ENCODE results near the gene OR10A3.
A peak's percentile ranks its signal among the peaks of the same experiment; 100 is the strongest.

The OR10A3 gene

DNA sequence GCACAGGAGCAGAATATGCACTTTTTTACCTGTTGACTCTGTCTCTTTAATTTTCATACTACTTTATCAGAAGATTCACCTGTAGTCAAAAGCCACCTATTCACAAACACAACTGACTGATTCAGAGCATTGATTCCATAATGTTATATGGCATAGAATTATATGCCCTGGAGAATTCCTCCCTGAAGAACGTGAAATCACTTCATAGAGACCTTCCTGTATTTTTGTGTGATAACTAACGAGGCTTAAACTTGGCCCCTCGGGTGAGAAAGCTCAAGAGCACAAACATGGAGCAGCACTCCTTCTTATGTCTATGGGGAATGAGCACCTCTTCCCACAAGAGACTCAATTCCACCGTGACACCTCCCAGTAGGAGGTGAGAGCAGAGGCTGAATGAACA lies 10.3 kb downstream of the OR10A3 start, which contains the start of gene OR10A6:
Gene OR10A6 (minus strand): TSS at position 101 of the 400 bp plus-strand sequence. CDS start 2,606 bp downstream, outside the sequence.
- no peak for DNase-seq

GRCh38 chr11:7927635-7928034 lies 13.9 kb downstream of the OR10A3 start:
- peak; percentile 36 for DNase-seq

- DNase-seq, result no peak
Measured at GRCh38 chr11:7924536-7924935, 17.0 kb downstream of the OR10A3 start.

- DNase-seq, result no peak
Measured at GRCh38 chr11:7918141-7918540, 23.4 kb downstream of the OR10A3 start.

DNA sequence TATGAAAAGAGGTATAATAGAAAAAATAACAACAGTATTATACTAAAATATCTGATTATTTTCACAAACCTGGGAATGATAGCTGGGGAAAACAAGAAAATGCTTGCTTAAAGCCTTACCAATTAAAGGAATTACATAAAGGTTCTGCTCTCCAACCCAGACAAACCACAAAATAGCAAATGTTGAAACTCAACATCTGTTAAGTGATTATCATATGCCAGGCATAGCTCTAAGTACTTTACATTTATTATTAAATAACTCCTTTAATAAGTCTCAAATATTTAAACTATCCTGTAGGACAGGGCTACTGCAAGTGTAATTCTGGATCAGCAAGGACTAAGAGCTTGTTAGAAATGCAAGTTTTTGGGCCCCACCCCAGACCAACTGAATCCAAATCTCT lies 30.5 kb downstream of the OR10A3 start:
- DNase-seq, result no peak

DNA sequence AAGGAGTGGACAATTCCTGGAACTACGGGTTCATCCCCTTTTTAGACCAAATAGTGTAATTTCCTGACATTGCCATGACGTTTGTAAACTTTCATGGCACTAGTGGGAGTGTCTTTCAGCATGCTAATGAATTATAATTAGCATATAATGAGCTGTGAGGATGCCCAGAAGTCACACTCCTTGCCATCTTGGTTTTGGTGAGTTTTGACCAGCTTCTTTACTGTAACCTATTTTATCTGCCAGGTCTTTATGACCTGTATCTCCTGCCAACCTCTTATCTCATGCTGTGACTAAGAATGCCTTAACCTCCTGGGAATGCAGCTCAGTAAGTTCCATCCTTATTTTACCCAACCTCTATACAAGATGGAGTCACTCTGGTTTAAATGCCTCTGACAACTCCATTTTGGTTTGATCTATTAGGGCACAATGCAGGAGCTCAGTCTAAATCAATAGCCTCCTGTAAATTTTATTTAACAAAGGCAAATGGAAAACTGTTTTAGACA lies 31.2 kb downstream of the OR10A3 start:
- DNase-seq, result no peak

DNA sequence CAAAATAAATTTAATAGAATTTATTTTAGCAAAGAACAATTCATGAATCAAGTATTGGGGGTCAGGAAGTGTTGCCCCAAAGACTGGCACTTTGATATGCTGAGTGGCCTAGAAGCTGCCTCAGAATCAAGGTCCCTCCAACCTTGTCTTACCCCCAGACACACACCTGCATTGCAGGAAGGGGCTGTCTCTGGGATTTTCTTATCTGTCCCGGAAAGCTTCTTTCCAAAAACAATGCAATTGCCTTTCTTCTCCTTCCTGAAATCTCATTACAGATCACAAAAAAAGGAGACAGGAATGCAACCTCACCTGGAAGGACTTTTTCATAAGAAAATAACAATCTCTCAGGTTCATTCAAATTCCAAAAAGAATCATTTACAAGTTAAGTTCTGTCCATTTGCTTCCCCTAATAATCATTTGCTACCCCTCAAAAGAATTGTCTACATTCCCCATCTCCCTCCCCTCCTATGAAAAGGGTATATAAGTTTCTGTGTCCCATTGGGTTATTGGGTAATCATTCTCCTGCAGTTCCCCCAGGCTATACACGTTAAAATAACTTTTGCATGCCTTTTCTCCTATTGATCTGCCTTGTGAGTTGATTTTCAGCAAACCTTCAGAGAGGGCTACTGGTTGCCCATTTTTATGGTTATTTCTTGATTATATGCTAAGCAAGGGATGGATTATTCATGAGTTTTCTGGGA lies 31.8 kb downstream of the OR10A3 start:
- no peak for DNase-seq

GRCh38 chr11:7907121-7907520 lies 34.4 kb downstream of the OR10A3 start:
- no peak for DNase-seq

DNA sequence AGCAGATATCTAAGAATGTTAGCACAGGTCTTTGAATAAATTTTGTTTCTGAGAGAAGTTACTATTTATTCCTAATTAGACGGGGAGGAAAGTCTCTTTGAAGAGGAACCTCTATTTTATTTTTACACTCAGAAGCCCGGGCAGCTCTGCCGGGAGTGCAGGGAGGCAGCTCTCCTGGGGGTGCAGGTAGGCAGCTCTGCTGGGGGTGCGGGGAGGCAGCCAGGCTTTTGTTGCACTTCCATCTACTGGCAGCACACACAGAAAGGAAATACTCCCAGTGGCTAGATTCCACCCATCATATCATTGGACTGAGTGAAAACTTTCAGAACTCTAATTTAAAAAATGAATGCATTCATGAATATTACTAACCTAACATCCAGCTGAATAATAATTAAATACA lies 35.0 kb downstream of the OR10A3 start:
- DNase-seq, result no peak

GRCh38 chr11:7905961-7906429 lies 35.5 kb downstream of the OR10A3 start:
- no peak for DNase-seq

DNA sequence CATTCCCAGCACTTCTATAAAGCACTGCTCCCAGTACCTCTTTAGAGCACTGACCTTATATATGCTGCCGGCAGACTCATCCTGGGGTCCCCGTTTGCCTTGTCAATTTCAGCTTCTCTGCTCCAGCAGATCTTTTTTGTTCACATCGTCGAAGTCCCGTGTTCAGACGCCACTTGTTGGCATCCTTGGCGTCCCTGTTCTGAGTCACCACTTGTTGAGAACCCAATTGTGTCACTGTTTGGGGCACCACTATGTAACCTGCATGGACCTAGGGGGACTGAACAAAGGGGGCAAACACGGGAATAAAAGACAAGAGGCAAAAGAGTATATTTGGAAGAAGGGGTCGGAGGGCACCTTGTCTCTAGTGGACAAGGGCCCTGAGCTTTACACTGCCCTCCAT lies 36.0 kb downstream of the OR10A3 start:
- no peak for DNase-seq

DNA sequence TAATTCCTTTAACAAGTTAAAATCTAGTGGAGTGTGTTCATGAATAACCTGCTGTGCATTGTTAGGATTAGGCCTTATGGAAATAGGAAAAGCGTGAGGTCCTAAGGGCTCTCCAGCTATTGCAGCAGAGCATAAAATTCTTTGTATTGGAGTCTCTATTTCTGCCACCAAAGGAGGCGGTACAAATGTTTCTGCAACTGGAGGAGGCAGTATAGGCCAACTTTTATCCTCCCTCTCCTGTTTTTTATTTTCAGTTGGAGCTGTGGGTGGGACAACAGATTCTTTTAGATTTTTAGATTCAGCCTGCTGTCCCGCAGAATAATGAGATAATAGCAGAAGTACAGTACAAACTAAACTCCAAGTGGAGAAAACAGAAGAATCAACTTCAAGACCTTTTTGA lies 36.6 kb downstream of the OR10A3 start:
- DNase-seq, result no peak

DNA sequence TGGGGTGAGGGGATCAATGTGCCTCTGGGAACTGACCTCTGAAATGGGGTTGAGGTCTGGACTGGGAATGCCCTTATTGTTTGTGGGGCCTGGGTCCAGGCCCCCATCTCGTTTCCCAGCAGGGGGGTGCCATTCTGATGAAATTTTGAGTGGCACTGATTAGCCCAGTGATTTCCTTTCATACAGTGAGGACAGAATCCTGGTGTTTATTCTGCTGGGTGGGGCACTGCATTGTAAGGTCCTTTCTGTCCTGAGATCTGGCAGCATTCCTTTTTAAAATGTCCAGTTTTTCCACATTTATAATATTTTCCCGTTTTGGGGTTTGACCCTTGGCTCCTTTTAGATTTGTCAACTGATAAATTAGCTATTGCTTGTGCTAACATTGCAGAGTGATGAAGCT lies 37.6 kb downstream of the OR10A3 start:
- DNase-seq, result no peak

DNA sequence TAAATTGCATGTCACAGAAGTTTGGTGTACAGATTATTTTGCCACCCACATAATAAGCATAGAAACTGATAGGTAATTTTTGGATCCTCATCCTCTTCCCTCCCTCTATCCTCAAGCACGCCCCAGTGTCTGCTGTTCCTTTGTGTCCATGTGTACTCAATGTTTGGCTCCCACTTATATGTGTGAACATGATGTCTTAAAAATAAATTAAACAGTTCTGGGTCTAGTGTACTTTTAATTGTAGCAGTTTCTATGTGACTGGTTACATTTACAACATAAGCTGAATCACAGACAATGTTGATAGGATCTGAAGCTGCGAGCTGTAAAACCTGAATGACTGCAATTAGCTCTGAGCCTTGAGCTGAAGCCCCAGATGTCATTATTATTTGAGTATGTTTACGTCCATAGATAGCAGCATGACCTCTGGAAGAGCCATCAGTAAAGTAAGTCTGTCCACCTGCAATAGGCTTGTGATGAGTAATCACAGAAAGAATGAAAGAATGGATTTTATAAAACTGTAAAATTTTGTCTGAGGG lies 40.1 kb downstream of the OR10A3 start:
- no peak for DNase-seq

DNA sequence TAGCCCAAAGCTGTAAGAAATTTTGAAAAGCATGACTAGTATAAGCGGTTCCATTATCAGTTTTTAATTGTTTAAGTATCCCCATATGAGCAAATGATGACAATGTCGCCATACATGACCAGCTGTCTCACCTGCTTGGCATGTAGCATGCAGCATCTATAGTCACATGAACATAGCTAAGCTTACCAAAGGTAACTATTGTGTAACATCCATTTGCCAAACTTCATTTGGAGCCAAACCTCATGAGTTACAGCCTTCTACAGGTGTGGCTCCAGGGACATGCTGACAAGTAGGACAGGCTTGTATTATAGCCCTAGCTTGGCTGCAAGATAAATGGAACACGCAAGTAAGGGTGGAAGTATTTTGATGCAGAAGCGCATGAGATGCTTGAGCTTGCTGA lies 40.8 kb downstream of the OR10A3 start:
- DNase-seq, result no peak

DNA sequence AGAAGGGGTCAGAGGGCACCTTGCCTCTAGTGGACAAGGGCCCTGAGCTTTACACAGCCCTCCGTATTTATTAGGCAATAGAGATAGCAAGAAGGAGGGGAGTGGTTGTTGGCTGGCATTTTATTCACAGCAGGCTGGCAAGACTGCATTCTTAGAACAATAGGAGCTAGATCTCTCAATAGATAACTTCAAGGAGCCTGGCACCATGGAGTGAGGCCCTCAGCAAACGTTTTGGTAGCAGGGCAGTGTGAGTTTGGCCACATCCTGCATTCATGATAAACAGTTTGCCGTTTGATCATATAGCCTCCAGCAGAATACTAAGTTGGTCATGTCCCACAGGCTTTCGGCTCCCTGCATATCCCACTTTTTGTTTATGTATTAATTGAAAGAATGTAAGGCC lies 42.1 kb downstream of the OR10A3 start:
- DNase-seq, result no peak

DNA sequence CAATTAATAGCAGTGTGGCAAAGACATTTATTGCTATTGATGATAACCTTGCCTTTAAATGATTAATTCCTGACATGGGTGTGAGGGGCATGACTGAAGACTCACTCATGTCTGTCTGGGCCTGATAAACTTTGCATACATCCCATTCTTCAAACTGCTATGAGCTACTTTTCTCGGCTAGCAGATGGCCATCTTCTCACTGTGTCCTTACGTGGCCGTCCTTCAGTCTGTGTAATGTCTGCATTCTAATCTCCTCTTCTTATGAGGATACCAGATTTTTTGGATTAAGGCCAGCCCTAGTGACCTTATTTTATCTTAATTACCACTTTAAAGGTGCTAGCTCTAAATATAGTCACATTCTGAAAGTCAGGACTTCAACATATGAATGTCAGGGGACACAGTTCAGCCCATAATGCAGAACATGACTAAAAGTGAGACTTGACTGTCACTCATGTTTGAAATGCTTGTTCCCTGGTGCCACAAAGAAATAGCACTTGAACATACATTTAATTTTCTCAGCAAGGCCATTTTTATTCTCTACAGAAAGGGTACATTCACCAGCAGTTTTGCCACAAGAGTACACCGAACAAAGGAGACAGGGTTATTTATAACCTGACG lies 42.7 kb downstream of the OR10A3 start:
- no peak for DNase-seq

DNA sequence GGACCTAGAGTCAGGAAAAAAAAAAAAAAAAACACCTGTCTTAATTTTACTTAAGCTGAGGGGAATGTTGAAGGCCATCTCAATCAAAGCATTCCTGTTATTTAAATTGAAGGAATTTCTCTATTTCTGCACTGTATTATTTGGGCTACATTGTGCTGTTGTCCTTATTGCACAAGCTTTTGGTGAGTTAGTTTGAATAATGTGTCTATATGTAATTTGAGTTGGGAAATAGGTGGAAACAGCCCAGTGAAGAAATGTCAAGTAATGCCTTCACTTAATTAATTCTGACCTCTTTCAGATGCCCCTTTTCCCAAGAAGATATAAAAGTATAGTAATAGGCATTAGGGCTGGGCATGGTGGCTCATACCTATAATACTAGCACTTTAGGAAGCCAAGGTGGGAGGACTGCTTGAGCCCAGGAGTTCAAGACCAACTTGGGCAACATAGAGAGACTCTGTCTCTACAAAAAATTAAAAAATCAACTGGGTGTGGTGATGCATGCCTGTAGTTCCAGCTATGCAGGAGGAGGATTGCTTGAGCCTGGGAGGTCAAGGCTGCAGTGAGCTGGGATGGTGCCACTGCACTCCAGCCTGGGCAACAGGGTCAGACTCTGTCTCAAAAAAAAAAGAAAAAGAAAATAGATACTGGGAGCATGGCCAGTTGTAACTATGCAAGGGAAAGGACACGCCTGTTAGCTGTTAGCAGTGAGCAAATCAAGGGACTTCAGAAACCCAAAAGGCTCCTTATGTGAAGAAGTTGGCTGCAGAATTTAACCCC lies 45.3 kb downstream of the OR10A3 start:
- DNase-seq, result no peak

DNA sequence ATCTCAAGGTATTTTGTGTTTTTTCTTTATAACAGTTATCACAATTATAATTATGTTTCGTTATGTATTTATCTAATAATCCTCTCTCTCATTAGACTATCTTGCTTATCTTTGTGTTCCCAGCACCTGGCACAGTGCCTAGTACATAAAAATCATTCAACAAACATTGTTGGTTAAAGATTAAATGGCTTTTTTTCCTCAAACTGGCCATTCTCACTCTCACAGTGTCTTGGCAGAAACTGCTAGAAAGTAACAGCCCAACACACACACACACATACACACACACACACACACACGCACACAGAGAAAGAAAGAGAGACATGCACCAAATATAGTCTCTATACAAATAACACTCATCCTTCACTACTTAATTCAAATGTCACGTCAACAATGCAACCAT lies 47.3 kb downstream of the OR10A3 start:
- DNase-seq, result no peak

GRCh38 chr11:7893796-7894195 lies 47.7 kb downstream of the OR10A3 start:
- DNase-seq, result no peak

GRCh38 chr11:7892840-7893254 lies 48.7 kb downstream of the OR10A3 start:
- DNase-seq, result peak; percentile 57

GRCh38 chr11:7892059-7892699 lies 49.3 kb downstream of the OR10A3 start:
- DNase-seq, result no peak

Data from activated CD4-positive, alpha-beta T cell treated with anti-CD3 and anti-CD28 coated beads, Interleukin-2, amount 50 U/mL, for 16 hours (primary cell).